Testis (tissue), 2 donors: ENCODE results near the gene BIVM.

Experiments used
- POLR2A ChIP-seq: fragments of 450-650 bp; IDR thresholded peaks from one replicate; pipeline ENCODE4 v1.6.1; 2017; ENCODE audit warnings: antibody characterized with exemption, mild to moderate bottlenecking, moderate library complexity
- TF ChIP-seq, protein P1 (sequence below), 3 experiments: fragments of 450-650 bp in 2 of 3; fragments of 200-600 bp in 1 of 3; sonication (generic) in 1 of 3; IDR thresholded peaks; one replicate each; pipeline ENCODE4 v1.5.1; 2016 to 2019; ENCODE audit warnings: antibody characterized with exemption in 3 of 3, mild to moderate bottlenecking in 2 of 3, moderate library complexity in 1 of 3

GRCh38 chr13:102868366-102868936, 69.5 kb downstream of the BIVM start:
- TF ChIP-seq, protein P1, sequence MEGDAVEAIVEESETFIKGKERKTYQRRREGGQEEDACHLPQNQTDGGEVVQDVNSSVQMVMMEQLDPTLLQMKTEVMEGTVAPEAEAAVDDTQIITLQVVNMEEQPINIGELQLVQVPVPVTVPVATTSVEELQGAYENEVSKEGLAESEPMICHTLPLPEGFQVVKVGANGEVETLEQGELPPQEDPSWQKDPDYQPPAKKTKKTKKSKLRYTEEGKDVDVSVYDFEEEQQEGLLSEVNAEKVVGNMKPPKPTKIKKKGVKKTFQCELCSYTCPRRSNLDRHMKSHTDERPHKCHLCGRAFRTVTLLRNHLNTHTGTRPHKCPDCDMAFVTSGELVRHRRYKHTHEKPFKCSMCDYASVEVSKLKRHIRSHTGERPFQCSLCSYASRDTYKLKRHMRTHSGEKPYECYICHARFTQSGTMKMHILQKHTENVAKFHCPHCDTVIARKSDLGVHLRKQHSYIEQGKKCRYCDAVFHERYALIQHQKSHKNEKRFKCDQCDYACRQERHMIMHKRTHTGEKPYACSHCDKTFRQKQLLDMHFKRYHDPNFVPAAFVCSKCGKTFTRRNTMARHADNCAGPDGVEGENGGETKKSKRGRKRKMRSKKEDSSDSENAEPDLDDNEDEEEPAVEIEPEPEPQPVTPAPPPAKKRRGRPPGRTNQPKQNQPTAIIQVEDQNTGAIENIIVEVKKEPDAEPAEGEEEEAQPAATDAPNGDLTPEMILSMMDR (IDR thresholded peaks at IDR 0.05): no peak
- no peak for TF ChIP-seq POLR2A
